COLO668 (cell line): Measurements from ENCODE around the gene ADGRL1.
"Not testable (repeated sequence)": the region's sequence is repeated elsewhere in the genome, so short reads cannot be mapped to it uniquely, and the experiment has no call there.

ENCODE experiments used
- DNase-seq: peaks from one replicate; lab custom pipeline; 2025; ENCODE audit not compliant: unreplicated experiment; lab: John Stamatoyannopoulos, UW

The ADGRL1 gene

GRCh38 chr19:14195216-14195615, 10.8 kb downstream of the ADGRL1 start:
- DNase-seq, result not testable (repeated sequence)

- no peak for DNase-seq
These were observed 16.6 kb downstream of the ADGRL1 start for GRCh38 chr19:14189415-14189814.

- not testable (repeated sequence) for DNase-seq
These were observed 17.9 kb downstream of the ADGRL1 start for GRCh38 chr19:14188086-14188485.

- no peak for DNase-seq
These were observed 18.4 kb downstream of the ADGRL1 start for GRCh38 chr19:14187561-14187960.

DNA sequence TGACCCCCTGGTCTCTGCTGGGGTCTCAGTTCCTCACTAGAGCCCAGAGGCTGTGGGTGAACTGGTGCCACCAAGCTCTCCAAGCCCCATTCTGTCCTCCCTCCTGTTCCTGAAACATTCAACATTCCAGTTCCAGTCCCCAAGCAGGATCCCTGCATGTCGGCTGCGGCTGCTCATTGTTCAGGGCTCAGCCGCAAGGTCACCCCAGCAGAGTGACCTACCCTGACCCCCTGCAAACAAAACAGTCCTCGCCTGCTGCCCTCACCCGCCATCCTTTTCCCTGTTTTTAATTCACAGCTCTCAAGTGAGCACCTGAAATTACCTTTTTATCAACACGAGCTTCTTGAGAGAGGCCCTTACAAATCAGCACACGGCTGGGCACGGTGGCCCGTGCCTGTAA, 19.3 kb downstream of the ADGRL1 start:
- not testable (repeated sequence) for DNase-seq

DNA sequence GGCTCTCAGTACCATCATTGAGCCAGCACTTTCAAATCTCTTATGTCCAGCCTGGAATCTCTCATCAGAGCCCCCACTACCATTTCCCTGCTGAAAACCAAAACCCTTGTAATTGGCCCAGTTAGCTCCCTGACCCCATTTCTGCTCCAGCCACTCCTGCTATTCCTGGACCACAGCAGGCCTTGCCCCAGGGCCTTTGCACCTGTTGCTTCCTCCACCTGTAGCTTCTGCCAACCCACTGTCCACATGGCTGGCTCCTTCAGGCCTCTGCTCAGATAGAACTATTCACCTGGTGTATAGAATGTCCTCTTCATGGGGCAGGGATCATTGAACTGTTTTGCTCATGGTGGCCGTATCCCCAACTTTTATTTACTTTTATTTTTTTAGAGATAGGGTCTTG, 20.3 kb downstream of the ADGRL1 start:
- not testable (repeated sequence) for DNase-seq

DNA sequence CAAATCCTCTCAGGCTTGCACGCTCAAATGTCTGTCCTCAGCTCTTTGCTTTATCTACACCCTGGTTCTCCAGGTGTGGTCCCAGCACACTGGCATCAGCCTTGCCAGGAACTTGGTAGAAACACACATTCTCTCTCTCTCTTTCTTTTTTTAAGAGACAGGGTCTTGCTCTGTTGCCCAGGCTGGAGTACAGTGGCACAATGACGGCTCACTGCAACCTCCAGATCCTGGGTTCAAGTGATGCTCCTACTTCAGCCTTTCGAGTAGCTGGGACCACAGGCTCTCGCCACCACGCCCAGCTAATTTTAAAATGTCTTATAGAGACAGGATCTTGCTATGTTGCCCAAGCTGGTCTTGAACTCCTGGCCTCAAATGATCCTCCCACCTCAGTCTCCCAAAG, 20.8 kb downstream of the ADGRL1 start:
- no peak for DNase-seq

- no peak for DNase-seq
These were observed 22.1 kb downstream of the ADGRL1 start for GRCh38 chr19:14183741-14184350.

DNA sequence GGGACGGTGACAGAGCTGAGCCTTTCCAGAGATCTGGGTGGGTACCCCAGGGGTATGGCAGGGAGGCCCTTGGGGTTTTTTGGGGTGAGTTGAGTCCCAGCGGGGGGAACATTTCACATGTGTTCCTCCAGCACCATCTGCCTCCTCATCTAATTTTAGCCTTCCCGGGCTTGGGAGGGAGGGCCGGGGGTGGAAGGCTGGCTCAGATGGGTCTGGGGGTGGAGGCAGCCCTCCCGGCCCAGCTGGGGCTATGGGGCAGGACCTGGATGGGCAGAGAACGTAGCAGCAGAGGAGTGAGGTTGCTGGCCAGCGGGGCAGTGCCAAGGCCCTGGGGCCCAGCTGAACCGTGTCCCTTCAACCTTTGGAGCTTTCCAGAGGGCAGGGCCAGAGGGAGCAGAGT, 23.5 kb downstream of the ADGRL1 start:
- DNase-seq, result no peak

GRCh38 chr19:14181906-14182305, 24.1 kb downstream of the ADGRL1 start:
- no peak for DNase-seq

DNA sequence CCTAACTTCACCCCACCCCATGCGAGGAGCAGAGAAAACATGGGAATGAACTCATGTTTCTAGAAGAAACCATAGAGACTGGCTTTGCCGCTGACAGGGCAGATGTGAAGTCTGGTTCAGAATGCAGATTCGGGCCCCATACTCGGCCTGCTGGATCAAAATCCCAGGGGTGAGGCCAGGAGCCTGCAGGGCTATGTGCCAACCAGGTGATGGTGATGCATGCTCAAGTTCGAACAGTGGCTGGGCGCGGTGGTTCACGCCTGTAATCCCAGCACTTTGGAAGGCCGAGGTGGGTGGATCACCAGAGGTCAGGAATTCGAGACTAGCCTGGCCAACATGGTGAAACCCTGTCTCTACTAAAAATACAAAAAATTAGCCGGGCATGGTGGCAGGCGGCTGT, 24.8 kb downstream of the ADGRL1 start:
- not testable (repeated sequence) for DNase-seq

- no peak for DNase-seq
These were observed 28.4 kb downstream of the ADGRL1 start for GRCh38 chr19:14177496-14178074.

- DNase-seq, result no peak
These were observed 30.6 kb downstream of the ADGRL1 start for GRCh38 chr19:14175351-14175792.

- no peak for DNase-seq
These were observed 31.1 kb downstream of the ADGRL1 start for GRCh38 chr19:14174883-14175282.

DNA sequence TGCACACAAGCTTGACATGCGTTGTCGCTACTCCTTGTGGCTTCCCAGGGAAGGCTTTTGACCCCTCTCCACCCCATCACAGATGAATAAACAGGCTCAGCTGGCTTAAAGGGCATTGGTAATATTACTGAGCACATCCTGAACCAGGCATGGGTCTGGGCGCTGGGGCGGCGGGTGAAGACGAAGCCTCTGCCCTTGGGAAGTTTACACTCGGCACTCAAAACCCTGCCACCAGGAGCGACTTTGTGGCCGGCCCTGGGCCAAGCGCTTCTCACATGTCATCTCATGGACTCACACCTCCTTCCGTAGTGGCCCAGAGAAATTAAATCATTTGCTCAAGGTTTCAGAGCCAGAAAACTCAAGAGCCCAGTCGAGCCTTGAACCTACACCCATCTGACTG, 37.0 kb downstream of the ADGRL1 start:
- no peak for DNase-seq

- DNase-seq, result no peak
These were observed 37.6 kb downstream of the ADGRL1 start for GRCh38 chr19:14168259-14168972.

- no peak for DNase-seq
These were observed 38.3 kb downstream of the ADGRL1 start for GRCh38 chr19:14167576-14168138.

DNA sequence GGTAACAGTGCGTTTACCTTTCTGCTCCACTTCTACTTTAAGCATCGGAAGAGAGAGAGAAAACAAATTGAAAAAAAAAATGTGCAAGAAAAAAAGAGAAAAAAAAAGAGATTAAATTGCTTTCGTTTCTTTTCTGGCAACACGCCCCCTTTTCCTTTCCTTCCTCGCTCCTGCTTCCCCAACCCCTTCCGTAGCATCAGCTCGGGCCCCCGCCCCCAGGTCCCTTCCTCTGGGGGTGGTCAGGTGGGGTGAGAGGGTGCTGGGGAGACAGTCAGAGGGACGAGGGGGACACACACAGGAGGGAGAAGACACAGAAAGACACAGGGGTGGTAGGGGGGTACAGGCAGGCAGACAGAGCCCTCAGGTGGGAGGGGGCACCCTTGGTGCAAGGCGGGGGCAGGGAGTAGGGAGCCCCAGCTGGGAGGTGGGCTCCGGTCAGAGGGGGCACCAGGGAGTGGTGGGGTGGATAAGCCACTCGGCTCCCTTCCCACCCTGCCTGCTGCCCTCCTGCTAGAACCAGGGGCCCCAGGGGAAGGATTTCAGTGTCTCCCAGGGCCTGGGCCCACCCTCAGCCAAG, 38.9 kb downstream of the ADGRL1 start:
- no peak for DNase-seq

DNA sequence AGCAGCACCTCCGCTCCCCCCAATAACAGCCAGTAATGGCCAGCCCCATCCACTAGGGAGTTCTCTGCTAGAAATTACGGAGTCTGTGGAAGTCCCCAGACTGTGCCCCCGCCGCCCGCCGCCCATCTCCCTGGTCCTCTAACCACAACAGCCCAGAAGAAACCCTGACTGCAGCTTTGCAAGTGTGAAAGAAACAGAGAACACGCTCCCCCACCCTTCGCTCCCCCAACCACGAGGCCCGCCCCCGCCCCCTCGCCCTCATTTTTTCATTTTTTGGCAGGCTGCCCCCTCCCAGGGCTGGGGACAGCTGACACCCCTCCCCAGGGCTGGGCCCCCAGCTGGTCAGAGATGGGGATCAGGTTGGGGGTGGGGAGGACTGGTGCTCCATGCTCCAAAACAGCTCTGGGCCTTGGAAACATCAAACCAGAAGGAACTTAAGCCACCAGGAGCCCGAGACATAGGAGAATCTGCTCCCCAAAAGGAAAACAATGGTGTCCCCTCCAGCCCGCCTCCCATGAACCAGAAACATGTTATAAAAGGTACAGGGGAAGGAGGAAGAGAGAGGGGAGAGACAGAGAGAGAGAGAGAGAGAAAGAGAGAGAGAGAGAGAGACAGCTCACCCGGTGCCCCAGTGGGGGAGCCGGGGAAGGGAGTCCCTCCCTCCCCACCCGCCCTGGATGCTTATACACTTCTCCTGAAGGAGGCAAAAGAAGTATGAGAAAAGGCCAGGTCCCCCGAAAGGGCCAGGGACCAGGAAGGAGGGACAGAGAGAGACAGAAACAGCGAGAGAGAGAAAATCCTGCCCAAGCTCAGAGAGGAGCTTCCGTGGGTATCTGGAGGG, 39.8 kb downstream of the ADGRL1 start:
- DNase-seq, result no peak

DNA sequence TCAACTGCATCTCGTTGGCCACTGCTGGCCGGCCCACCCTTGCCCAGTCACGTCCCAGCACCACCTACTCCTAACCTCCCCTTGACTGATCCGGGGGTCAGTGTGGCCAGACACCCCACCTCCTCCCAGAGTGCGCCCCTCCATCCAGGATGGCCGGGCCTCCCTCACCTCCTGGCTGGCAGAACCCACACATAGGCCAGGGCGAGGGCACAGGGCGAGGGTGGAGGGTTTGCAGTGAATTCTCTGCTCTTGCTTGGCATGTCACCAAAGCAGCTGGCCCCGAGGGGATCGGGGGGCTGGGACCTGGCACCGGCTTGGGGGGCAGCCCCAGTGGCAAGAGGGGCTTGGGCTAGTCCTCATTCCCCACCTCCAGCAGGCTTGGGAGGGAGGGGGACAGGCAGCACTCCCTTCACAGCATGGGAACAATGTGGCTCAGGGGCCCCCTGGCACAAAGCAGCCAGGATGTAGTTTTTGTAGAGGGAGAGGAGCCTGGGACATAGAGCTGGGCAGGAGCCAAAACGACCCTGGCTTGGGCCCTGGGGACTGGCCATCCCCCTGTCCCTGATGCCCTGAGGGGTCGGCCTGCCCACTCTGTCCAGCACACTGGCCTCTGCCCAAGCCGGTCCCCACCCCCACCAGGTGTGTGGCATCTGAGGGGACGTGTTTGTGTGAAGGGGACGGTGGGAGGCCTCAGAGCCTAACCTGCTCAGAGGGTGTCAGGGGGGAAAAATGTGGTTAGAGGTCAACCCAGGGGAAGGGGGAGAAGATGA, 41.1 kb downstream of the ADGRL1 start:
- no peak for DNase-seq
